M059J (cell line): Measurements from ENCODE around the gene MYO16. TPM values are rescaled to one million over a fixed set of nuclear protein-coding genes. Genes with fewer than 3 reads are reported as not detected.
"Not testable (repeated sequence)": the region's sequence is repeated elsewhere in the genome, so short reads cannot be mapped to it uniquely, and the experiment has no call there.

Experiments
- DNase-seq: peaks from one replicate; pipeline ENCODE4 v3.0.0-alpha.2; 2012; ENCODE audit warnings: low read depth
- total RNA-seq: library from RNA; depleted of rRNA; stranded (reverse); fragments of >200 nt; shearing (Covaris generic); gene quantifications from 2 replicates; pipeline ENCODE4 v1.2.3, GENCODE V29; 2014

The MYO16 gene
- total RNA-seq, 1 experiment from 2014 or later, result not detected

GRCh38 chr13:108889324-108889984, 260.0 kb downstream of the MYO16 start:
- DNase-seq, result no peak

DNA sequence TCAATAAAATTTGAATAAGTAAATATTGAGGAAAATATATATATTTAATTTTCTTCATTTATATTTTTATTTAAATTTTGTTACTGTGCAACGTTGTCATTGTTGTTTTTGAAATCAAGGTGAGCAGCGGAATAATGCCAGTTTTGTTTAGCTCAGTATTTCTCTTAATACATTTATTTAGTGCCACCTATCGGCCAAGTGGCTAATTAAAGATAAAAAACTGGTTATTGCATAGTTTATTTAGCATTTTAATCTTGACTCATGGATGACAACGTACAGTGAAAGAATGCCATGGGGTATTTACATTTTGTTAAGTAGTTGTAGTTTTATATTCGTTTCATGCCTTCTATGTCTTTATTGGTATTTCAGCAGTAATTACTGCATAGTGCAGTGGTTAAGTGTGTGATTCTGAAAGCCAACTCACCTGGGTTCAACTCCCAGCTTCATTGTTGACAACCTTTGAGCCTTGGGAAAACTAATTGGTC, 265.9 kb downstream of the MYO16 start:
- peak; percentile 43 for DNase-seq

DNA sequence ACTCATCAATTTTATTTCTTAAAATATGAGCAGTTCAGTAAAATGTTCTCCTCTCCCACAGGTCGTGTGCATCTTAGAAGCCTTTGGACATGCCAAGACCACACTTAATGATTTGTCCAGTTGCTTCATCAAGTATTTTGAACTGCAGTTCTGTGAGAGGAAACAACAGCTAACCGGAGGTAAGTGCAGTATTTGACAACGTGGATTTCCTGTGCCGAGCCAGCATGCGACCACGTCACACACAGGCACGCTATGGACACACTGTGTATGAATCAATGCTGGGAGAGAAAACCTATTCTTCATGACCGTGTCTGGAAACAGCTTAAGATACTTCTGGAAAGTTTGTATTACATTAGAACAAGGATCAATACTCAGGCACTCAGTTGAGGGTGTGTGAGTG, 268.5 kb downstream of the MYO16 start:
- no peak for DNase-seq

- peak; percentile 47 for DNase-seq
Measured at GRCh38 chr13:108902405-108903155, 273.2 kb downstream of the MYO16 start.

- no peak for DNase-seq
Measured at GRCh38 chr13:108903613-108904012, 274.2 kb downstream of the MYO16 start.

DNA sequence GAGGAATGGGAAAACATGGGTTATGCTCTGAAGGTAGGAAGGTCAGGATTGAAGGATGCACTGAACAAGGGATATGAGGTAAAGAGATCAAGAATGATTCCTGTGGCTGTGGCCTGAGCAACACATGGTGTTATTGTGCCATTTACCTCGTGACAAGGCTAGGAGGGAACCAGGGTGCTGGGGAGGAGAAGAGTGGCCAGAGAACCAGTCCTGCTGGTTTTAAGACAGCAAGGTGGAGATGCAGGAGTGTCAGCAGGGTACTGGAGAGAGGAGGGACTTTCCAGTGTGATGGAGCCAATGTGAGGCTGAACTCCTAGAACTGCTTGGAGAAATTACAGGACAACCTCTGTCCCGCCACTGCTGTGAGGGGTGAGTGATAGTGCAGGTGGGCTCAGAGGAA, 282.4 kb downstream of the MYO16 start:
- no peak for DNase-seq

- not testable (repeated sequence) for DNase-seq
Measured at GRCh38 chr13:108913731-108914130, 284.3 kb downstream of the MYO16 start.

DNA sequence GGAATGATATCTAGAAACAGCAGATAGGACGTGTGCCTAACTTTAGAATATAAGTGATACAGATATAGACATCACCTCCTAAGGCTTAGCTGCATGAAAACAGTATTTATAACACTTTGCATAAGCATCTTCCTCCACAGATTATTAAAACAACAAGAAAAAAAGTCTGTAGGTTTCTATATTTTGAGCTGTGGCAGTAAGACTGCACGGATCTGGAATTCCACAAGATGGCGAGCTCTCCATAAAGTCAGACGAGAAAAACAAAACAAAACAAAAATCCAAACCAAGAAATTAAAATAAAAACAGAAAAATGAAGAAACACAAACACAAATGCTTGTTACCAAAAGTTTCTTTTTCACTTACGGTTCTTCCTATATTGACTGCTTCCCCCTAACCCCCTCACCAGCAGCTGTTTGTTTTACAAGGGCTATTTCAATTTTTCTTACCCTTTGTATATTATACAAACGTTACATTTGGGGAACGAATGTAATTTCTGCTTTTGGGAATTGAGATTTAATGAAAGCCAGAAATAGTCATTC, 285.8 kb downstream of the MYO16 start:
- DNase-seq, result peak; percentile 39

DNA sequence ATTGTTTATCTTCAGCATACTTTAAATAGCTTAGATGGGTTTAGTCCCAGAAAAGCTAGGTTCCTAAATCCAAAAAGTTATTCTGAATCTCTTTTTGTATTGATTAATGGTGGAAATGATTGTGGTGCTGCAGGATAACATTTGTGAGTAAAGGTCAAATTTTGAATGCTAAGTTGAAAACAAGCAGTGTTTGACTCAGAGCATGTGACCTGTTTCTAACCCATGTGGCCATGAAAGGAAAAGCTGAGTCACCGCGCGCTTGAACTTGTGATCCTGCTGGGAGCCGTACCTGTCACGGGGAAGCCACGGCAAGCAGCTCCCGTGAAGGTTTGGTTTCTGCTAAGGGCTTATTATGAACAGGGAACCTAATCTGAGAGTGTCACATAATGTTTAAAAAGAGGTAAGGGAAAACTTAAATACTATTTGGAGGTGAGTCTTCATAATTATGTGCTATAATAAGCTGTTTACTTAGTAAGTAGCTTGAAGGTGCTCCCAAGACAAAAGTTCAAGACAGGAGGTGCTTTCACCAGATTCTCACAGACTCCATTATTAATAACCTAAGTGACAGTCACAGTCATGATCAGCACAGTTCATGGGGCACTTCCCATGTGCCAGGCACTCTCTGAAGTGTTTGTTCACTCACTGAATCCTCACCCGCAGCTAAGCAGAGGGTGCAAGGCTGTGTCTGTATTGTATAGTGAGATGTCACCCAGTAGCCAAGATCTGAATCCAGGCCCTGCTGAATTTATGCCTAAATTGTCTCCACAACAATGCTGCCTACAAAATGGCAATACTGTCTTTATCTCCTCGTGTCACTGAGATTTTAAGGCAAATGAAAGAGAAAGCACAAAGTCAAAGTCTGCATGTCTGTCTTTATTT, 286.5 kb downstream of the MYO16 start:
- DNase-seq, result peak; percentile 95

DNA sequence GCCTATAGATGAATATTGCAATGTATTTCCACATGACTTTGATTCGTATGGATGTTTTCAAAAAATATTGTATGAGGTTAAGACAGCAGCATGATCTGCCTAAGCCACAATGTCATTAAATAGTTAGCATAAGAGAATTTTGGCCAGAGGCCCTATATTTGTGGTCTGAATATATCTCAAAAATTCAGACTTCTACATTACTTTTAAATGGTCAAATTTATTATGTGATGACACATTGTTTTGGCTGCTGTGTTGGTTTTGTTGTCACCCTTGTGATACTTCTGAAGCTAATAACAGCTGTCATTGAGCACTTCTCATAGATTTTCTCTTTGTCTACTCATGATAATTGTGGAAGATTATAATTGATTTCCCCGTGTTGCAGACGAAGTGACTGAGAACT, 288.2 kb downstream of the MYO16 start:
- DNase-seq, result peak; percentile 71

- peak; percentile 62 for DNase-seq
Measured at GRCh38 chr13:108919036-108919907, 289.9 kb downstream of the MYO16 start.

- no peak for DNase-seq
Measured at GRCh38 chr13:108920137-108920536, 290.7 kb downstream of the MYO16 start.

- no peak for DNase-seq
Measured at GRCh38 chr13:108921238-108921637, 291.8 kb downstream of the MYO16 start.

GRCh38 chr13:108922108-108922507, 292.7 kb downstream of the MYO16 start:
- no peak for DNase-seq

DNA sequence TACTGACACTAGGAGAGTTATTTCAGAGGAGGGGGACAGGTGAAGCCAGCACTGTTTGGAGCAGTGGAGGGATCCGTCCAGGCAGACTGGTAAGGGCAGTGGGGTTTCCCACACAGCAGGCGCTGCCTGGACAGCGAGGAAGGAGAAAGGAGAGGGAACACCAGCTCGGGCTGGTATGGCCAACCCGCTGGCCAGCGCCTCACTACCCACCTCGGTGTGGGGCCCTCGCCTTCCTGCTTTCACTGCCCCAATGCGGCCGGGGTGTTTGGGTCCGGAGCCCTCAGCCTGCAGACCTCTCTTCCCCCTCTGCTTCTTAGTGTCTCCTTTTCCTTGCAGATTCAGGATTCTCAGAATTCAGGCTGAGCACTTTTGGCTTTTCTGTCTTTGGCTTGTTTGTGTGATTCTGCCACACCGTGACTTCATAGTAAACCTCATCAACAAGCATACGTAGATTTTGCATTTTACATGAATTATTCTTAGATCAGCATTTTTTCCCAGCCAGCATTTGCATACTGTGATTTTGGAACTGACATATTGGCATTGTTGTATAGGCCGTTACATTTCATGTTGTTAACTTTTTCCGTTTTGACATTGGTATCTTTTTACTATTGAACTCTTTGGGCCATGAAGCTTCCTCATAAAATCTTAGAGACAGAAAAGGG, 294.1 kb downstream of the MYO16 start:
- no peak for DNase-seq

DNA sequence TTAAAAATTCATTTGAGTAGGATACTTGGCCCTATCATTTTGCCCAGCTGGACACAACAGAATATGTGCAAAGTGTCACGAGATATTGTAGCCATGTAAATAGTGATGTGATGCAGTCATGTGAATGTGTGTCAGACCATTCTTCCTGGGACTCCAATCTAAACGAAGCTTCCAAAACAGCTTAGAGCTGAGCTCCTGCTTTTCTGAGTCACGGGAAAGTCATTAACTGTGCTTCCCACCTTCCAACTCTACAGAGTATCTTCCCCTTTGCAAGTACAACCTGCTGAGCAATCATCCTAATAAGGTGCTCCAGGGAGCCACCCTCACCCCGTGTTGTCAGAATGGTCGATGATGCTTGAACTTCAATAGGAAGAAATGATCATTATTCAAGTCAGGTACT, 294.7 kb downstream of the MYO16 start:
- peak; percentile 53 for DNase-seq

- no peak for DNase-seq
Measured at GRCh38 chr13:108924541-108924940, 295.1 kb downstream of the MYO16 start.

GRCh38 chr13:108925070-108925469, 295.7 kb downstream of the MYO16 start:
- no peak for DNase-seq

DNA sequence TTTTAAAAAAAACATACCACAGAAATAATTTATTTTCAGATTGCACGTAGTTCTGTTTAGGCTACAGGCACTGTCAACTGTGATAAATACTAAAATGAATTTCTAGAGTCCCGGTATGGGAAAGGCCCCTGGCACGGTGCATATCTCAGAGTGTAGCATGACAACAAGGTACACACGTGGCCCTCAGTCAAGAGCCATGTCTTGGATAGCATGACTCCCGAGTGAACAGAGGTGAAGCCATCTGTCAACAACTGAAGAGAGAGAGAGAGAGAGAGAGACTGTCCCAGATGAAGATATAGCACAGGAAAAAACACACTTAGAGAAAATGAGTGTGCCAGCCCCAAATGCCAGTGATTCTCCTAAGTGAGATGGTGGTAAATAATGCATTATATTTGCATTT, 297.5 kb downstream of the MYO16 start:
- DNase-seq, result no peak

- DNase-seq, result no peak
Measured at GRCh38 chr13:108927615-108928014, 298.2 kb downstream of the MYO16 start.
